HK-2 (cell line): ENCODE measurements around the gene LMX1B.

Experiments used
- DNase-seq: peaks from one replicate; pipeline ENCODE4 v3.0.0-alpha.2; 2018; ENCODE audit not compliant: unreplicated experiment

The LMX1B gene

DNA sequence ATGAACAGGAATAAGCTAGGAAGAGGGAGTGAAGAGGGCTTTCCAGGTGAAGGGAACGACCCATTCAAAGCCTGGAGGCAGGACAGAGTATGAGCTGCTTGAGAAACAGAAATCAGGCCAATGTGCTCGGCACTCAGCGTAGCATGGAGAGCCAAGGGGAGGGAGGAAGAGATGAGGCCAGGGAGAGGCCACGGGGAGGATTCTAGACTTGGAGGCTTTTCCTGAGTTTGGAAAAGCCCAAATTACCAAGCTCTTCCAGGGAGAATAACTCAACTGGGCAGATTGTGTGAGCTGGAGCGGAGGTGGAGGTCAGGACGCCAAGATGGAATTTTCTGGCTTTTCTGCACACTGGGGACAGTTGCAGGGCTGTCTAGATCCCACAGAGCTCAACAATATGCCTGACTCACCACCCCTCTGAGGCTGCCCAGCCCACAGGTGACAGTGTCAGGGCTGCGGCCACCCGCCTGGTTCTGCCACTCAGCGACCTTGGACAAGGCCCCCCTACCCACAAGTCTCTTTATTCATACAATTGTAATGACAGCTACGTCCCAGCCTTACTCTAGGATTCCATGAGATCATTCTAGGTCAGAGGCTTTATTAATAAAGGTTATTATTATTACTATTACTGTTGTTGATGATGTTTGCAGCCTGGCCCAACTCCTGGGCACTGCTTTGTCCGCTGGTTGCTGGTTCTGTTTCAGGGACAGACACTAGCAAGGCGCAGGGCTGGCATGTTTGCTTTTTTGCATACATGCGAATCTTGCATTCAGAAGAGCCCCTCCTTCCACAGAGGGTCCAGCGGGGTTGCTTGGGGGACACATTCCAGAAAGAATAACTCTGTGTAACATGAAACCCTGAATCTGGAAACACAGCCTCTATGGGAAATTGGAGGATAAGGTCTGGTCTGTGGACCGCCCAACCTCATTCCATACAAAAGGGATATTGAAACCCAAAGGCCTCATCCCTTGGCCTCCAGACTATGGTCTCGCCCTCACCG, 9.4 kb upstream of the LMX1B start:
- DNase-seq, result no peak

DNA sequence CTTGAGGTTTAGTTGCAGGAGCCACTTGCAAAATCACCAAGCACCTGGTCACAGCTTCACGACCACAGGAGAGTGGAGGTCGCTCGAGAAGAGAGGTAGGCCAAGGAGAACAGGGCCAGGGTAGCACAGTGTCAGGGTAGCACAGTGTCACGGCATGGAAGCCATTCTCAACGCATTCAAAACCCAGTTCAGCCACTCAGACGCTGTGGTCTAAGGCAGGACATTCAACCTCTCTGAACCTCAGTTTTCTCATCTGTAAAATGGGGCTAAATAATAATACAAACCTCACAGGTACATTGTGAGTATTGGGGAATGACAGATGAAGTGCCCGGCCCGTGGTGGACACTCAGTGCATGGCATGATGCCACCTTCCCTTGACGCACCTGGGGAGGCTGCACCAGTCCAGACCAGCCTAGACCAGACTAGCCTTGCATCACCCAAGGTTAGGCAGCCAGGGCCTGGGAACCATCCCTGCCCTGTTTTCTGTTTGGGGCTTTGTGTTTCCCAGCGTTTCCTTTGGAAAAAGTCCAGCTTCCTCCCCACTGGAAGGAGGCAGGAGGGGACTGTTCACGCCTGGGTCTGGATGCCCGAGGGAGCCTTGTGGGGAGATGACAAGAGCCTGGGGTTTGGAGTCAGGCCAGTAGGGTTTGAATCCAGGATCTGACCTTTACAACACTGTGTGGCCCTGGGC, 7.8 kb upstream of the LMX1B start:
- DNase-seq, result no peak

DNA sequence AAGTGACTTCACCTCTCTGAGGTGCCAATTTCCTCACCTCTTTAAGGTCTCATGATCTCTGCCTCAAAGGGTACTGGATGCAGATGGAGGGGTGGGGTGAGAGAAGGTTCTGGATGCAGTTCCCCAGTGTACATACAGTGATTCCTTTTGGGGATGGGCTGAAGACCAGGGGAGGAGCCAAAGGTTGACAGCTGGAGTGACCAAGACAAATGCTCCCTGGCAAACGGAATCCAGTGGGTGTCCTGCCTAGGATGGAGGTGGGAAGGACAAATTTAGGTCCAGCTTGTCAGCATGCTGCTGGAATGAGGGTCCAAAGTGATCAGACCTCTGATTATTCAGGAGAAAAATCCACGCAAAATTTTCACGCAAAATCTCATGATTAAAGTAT, 7.3 kb upstream of the LMX1B start:
- DNase-seq, result no peak

DNA sequence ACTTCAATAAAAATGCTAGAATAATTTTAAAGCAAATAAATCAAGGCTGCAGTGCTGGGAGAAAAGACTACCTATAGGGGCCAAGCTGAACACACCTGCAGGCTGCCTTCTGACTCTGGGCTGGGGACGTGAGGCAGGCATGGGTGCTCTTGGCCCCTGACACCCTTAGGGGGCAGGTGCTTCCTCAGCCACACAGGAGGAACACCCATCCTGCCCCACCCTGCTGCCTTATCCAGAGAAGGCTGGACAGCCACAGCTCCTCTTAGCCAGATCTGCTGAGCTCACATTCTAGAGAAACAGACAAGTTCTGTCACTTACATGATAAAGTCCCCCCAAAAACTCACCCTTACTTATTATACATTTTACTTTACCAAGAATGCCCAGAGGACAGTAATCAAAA, 6.6 kb upstream of the LMX1B start:
- no peak for DNase-seq

DNA sequence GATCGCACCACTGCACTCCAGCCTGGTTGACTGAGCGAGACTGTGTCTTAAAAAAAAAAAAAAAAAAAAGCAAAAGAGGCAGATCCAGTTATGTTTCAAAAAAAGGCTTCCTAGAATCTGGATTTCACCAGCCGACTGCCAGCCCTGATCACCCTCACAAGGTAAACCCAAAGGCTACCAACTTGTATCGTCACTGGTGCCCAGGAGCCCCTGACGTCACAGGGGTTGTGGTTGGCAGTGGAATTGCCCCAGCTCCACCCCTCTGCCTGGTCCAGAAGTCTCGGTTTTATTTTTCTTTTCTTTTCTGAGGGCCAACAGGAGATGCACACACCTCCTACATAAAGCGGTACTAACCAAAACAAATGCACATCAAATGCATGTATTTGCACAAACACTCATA, 6.0 kb upstream of the LMX1B start:
- no peak for DNase-seq

DNA sequence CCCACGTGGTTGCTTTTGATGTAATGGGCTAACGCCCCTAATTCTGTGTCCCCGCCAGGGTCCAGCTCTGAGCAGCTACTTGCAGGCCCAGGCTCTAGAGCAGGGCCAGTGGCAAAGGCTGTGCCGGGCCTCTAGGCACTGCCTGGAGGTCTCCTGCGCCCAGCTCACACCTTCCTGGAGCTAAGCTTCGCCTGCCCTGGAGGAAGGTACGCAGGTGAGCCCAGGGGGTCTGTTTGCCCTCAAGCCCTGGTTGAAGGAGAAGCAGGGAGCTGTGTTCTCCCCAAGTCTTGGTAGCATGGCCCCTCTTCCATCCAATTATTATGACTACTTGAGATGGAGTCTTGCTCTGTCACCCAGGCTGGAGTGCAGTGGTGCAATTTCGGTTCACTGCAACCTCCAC, 5.2 kb upstream of the LMX1B start:
- no peak for DNase-seq

DNA sequence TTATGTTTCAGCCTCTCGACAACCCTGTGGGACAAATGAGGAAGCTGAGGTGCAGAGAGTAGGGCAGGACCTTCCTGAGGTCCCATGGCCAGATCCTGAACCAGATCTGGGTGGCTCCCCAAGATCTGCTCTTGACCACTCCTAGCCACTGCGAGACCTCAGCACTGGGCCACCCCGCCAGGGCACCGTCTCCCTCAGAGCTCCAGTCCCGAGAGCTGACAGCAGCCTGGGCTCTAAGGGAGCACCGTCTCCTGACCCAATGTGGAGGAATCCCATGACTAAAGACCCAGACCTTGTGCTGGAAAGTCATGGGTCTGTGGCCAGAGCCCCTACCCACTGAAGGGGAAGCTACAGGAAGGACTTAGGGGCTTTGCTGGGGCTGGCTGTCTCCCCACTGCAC, 4.5 kb upstream of the LMX1B start:
- no peak for DNase-seq

DNA sequence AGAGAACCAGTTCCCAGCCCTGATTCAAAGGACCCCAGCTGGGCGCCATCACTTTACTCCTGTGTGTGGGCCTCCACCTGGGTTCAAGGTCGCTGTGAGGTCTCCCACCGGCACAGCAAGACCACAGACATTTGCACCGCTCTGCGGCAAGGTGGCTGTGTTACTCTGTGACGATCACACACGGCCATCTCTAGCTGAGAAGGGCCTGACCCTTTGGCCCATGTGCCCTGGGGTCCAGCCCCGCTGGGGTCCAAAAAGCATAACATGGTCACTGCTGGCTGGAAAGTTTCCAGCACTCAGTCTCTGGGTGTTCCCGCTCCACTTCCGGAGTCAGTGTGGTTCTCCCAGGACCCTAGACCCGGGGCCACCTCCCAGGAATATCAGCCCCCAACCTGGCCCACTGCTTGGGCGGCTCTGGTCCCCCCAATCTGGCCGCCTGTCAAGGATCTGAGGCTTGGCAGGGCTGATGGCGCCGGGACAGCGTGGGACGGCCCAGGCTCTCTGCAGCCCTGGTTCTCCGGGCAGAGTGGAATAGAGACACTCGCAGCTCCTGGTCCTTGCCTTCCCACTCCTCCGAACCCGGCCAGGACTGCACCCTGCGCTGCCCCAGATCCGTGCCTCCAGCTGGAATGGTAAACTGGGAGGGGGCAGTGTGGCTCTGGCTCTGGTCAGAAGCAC, 3.9 kb upstream of the LMX1B start:
- DNase-seq, result no peak

DNA sequence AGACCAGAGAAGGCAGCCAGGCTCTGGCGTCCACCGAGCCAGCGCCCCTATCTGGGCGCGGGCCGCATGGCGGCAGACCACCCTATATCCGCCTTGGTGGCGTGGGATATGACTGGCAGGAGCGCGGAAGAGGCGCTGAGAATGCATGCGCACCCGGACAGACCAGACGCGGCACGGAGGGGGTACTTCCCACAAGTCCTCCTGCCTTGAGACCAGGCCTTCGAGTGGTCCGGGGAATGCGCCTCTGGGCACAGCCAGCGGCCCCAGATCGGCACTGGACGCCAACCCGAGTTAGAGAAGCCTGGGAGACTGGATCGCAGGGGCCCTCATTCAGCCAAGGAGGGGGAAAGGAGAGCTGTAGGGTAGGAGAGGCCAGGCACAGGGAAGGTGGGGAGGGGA, 2.5 kb upstream of the LMX1B start:
- no peak for DNase-seq

DNA sequence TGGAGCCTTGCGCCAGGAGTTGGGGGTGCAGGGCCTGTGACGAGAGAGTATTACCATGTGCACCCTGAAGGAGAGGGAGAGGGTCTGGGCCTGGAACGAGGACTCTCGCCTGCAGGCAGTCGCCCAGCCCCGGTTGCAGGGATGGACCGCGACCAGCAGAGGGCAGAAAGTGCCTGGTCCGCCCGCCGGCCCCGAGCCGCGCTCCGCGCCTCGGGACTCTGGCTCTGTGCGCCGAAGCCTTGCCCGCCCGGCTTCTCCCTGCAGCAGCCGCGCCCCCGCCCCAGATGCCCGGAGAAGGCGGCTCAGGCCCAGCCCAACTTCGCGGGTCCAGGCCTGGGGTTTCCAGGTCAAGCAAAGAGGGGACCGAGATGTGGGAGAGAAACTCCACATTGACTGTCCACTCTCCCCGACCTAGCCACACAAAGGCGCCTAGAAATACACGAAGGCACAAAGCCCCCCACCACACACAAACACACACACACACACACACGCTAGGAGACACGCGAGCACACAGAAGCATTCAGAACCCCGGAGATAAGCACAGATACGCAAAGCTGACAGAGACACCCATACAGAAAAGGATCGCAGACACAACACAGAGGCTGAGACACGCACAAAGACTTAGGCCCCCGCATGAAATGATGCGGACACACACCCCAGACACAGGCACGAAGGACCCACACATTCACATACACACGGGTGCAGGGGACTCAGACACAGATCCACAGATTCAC, 2.0 kb upstream of the LMX1B start:
- peak; percentile 71 for DNase-seq

DNA sequence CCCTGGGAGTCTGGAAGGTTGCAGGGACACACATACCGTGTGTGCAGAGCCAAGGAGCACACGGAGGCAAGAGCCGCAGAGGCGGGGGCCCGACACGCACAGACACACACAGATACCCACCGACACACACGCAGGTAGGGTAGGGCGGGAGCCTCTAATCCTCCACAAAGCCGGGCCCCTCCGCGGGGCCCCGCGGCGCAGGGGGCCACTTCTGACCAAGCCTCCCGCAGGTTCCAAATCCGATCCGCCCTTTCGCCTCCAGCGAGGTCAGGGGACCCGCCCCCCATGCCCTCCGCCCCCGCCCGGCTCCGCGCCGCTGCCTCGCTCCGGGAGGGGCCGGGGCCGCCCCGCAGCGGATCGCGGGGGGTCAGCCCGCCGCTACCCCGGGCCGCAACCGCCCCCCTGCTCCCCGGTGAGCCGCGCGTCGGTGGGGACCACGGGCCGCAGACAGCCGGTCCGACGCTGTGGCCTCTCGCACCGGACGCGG, 1.4 kb upstream of the LMX1B start:
- no peak for DNase-seq

DNA sequence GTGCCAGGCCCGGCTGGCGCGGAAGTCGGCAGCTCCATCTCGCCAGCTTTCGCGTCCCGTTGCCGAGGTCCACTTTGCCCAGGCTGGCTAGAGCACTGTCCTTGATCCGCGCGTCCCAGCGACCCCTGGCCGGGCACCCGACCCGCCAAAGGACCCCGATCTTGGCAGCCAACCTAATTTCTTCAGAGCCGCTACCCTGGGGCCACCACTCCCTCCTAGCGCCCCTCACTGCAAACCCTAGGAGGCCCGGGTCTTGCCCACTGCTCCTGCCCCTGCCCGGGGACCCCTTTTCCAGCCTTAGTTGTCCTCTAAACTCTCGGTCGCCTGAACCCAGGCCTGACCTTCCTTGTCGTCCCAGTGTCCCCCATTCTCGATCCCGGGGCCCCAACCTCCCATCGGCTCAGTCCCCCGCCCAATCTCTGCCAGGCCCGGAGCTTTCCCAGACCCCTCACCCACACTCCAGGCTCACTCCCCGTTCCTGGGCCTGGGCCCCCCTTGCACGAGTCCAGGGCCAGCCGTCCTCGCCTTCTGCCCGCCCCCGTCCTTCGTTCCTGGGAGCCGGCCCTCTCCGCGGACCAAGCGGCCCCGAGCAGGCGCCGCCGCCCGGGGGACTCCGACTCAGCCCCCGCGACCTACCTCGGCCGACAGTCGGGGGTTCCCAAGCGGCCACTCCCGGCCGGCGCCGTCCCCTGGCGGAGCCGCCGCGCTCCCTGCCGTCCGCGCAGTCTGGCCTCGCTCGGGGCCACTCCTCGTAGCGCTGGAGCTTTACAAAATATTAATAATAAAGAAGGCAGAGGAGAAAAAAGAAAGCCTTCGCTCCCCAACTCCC, 701 bp upstream of the LMX1B start:
- no peak for DNase-seq

DNA sequence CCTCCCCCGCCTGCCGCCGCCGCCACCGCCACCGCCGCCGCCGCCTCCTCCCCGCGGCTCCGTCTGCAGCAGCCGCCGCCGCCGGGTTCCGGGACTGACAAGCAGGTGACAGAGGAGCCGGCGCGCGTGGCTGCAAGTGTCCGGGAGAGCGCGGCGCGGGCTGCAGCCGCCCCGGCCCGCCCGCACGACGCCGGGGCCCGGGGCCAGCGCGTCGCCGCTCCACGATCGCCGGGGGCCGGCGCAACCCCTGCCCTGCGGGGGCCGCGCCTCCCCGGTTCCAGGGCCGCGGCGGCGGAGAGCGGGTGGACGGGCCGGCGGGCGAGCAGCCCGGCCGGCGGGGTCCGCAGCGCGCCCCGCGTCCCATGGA, 343 bp downstream of the LMX1B start:
- no peak for DNase-seq

DNA sequence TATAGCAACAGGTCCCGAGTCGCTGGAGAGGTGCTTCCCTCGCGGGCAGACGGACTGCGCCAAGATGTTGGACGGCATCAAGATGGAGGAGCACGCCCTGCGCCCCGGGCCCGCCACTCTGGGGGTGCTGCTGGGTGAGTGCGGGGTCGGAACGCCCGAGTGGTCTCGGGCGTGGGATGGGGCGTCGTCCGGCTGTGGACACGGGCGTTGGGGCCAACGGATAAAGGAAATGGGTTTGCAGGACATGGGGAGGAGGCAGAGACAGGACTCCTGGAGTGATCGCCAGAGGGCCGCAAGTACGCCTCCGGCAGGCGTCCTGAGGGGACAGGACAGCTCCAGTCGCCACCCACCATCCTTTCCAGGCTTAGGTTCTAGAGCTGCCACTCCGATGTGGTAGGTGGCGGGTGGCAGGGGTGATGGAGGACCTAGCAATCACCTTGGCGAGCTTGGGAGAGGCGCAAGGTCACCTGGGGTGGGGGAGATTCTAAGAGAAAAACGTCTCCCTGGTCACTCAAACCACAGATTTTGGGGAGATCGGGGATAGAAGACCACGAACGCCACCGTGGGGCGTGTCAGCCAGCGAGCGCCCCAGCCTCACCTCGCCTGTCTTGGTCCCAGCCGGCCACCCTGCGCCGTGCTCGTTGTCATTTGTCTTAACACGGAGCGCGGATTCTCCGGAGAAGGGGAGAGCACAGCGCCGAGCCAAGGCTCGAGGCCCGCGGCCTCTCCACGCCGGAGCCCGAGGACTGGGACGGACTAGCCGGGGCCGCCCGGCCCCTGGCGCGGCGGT, 922 bp downstream of the LMX1B start:
- DNase-seq, result no peak

DNA sequence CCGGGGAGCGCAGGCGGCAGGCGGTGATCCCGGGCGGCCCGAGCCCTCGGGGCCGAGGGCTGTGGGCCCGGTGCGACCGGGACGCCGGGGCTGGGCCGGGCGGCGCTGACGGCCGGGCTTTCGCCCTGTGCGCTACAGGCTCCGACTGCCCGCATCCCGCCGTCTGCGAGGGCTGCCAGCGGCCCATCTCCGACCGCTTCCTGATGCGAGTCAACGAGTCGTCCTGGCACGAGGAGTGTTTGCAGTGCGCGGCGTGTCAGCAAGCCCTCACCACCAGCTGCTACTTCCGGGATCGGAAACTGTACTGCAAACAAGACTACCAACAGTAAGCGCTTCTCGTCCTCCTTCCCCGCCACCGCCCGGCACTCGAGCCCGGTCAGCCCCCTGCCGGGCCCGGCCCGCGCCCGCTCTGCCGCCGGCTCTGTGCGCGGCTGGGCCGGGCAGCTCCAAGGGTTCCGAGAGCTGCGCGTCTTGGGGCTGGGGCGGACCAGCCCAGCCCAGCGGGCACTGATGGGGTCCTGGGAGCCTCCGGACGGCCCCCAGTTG, 1.6 kb downstream of the LMX1B start:
- no peak for DNase-seq

DNA sequence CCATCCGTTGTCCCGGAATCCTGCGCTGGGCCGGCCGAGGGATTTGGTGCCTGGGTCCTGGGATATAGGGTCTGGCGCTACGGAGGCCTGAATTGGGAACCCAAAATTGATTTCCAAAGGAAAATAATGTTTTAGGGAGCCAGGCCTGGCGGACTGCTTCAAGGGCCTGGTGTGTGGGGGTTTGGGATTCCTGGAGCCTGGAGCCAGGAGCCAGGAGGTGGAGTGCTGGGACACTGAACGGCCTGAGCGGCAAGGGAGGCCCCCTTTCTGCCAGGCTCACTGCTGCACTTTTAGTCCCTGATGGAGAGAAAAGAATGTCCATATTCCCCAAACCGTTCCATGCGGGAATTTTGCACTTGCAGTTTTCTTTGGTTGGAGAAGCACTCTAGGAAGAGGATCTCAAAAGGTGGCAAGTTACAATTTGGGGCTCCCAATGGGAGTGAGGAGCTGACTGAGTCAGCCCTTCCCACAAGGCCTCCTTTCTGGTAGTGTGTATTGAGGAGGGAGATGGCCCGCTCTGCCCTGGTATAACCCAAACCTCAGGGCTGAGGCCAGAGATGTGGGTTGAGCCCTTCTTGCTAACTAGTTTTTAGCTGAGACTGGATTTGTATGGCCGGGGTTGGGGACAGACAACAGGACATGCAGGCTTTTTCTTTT, 2.2 kb downstream of the LMX1B start:
- DNase-seq, result no peak

DNA sequence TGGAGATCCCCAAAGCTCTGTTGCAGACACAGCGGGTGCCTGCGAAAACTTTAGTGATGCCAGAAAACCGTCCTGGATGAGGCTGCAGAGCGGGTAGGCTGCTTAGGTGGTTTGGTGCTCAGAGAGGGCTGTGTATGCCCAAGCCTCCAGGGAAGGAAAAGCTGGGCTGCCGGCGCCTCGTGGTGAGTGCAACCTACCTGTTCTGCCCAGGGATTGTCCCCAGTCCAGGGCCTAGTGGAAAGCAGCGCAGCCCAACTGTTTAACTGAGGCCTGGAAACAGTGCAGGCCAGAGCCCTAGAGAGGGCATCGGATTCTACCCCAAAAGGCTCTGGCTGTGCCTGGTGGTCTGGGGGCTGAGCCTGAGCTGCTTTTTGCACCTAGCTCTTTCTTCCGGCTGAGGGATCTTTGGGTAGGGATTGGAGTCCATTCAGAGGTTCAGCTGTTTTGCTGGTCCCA, 2.8 kb downstream of the LMX1B start:
- DNase-seq, result no peak

DNA sequence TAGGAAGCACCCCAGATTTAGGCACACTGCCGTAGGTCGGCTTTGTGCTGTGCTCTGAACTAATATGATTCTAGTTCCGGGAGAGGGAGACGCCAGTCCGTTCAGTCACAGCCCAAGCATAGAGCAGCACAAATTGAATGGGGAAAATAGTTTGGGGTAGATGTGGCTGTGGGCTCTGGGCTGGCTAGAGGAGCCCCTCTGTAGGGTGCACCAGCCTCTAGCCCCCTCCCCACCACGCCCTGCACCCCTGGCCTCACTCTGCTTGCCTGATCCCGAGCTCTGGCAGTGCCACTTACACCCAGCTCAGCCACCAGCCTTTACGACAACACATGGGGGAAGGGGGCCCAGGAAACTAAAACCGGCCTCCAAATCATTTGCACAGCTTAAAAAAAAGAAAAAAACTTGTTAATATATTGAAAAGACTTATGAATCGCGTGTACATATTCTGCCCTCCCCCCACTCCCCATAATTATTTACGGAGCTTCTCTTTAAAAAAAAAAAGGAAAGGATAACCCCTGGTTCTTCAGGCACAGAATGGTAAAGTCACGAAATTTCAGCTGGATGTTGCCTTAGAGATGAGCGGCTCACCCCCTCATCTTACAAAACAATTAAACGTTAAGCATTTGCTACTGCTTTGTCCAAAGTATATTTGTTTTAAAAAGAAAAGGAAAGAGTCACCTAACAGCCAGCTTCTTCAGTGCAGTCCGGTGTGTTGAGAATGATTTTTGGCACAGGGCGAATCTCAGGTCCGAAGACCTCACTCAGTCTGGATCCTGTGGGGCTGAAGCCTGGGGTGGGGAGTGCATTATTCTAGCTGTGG, 3.5 kb downstream of the LMX1B start:
- DNase-seq, result no peak
